ENCODE results near the gene GAPDHS. TPM values are rescaled to one million over a fixed set of nuclear protein-coding genes. Genes with fewer than 3 reads are reported as not detected.

The GAPDHS gene
- total RNA-seq, 1 donor from 2014 or later: not detected

GRCh38 chr19:35585848-35586247, 52.6 kb downstream of the GAPDHS start, which contains the start of gene PMIS2:
TSS of gene PMIS2 (plus strand) at chr19:35586173. CDS start at chr19:35586260, 87 bp downstream.
- DNase-seq (ENCODE audit: low spot score): no peak

GRCh38 chr19:35587321-35587720, 54.1 kb downstream of the GAPDHS start:
- DNase-seq (ENCODE audit: low spot score): no peak

- no peak for DNase-seq (ENCODE audit: low spot score)
Observed at GRCh38 chr19:35590875-35591274, 57.6 kb downstream of the GAPDHS start.

DNA sequence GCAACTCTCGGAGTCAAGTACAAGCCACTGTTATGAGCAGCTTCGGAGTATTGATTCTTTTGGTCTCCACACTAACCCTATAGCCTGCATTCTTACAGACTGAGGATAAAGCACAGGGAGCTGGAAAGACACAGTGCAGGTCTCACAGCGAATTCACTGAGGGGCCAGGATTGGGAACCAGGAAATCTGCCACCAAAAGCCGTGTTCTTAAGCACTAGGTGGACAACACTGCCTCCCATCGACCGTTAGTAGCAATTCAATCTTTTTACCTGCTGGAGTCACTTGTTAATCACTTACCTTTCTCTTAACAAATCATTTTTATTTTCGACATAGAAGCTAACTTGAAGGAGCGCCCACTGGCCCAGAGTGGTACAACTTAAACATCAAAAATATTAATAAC, 59.0 kb downstream of the GAPDHS start:
- DNase-seq (ENCODE audit: low spot score): no peak

Other genes with a start within 250 kb of the GAPDHS start
- gene MAG, start 241.3 kb upstream of the GAPDHS start, total RNA-seq: not detected
- gene CD22, start 204.3 kb upstream of the GAPDHS start, total RNA-seq: 1.3 TPM
- gene FFAR1, start 185.6 kb upstream of the GAPDHS start, total RNA-seq: not detected
- gene FFAR3, start 175.0 kb upstream of the GAPDHS start, total RNA-seq: 1.4 TPM
- 0.87 TPM for gene GPR42, start 162.4 kb upstream of the GAPDHS start, total RNA-seq
- gene FFAR2, start 85.2 kb upstream of the GAPDHS start, total RNA-seq: 2.4 TPM
- not detected for gene KRTDAP, start 43.0 kb upstream of the GAPDHS start, total RNA-seq
- 3.1 TPM for gene DMKN, start 19.8 kb upstream of the GAPDHS start, total RNA-seq
- gene SBSN, start 5.1 kb upstream of the GAPDHS start, total RNA-seq: not detected
- gene TMEM147, start 12.2 kb downstream of the GAPDHS start, total RNA-seq: 86.8 TPM
- not detected for gene ATP4A, start 30.2 kb downstream of the GAPDHS start, total RNA-seq
- gene PMIS2, start 52.7 kb downstream of the GAPDHS start, total RNA-seq: not detected
- gene HAUS5, start 79.3 kb downstream of the GAPDHS start, total RNA-seq: 6.4 TPM
- 63.9 TPM for gene RBM42, start 95.6 kb downstream of the GAPDHS start, total RNA-seq
- gene ETV2, start 108.3 kb downstream of the GAPDHS start, total RNA-seq: 0.74 TPM
- gene COX6B1, start 114.9 kb downstream of the GAPDHS start, total RNA-seq: 362 TPM
- gene UPK1A, start 133.1 kb downstream of the GAPDHS start, total RNA-seq: 0.45 TPM
- not detected for gene ZBTB32, start 171.1 kb downstream of the GAPDHS start, total RNA-seq
- 33.5 TPM for gene KMT2B, start 184.5 kb downstream of the GAPDHS start, total RNA-seq
- gene IGFLR1, start 209.0 kb downstream of the GAPDHS start, total RNA-seq: 10.8 TPM
- gene U2AF1L4, start 212.0 kb downstream of the GAPDHS start, total RNA-seq: 12.8 TPM
- gene PSENEN, start 212.2 kb downstream of the GAPDHS start, total RNA-seq: 66.8 TPM
- gene LIN37, start 215.1 kb downstream of the GAPDHS start, total RNA-seq: 12.9 TPM
- 506 TPM for gene HSPB6, start 223.6 kb downstream of the GAPDHS start, total RNA-seq
- 16.6 TPM for gene PROSER3, start 224.7 kb downstream of the GAPDHS start, total RNA-seq
- 2.7 TPM for gene ARHGAP33, start 242.1 kb downstream of the GAPDHS start, total RNA-seq